ENCODE data around the gene SULT4A1. TPM values are rescaled to one million over a fixed set of nuclear protein-coding genes. Genes with fewer than 3 reads are reported as not detected.

Gene SULT4A1
- total and polyA plus RNA-seq, 9 of the 15 experiments (the other 6 are each of a cell fraction or from before 2014, with no cell fraction given), result 0.03 to 0.20 (median 0.09) TPM; not detected in 3

DNA sequence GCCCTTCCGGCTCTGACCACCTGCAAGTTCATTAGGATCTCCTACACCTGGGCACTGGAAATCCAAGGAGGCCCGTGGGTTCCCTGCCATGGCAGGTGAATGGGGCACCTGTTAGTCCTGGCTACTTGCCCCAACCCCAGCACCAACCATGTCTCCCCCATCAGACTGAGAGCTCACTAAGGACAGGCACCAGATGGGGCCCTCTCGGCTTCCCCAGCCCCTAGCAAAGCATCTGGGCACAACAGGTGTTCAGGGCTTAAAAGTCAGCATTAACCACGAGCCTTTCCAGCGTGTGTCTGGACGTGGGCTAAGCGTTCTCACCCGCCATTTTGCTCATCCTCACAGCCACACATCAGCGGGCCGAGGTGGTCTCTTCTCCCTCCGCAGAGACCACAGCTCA, 2.2 kb downstream of the SULT4A1 start (continued):
- TF ChIP-seq FIP1L1 (IDR thresholded peaks at IDR 0.05; ENCODE audit: low read depth, low read length, poor library complexity, severe bottlenecking), result no peak
- TF ChIP-seq BCL6 (CRISPR knock-in tag; IDR thresholded peaks at IDR 0.05), result no peak
- TF ChIP-seq GATA2 (CRISPR knock-in tag; IDR thresholded peaks at IDR 0.05), result no peak
- no peak for TF ChIP-seq TGIF2 (CRISPR knock-in tag; IDR thresholded peaks at IDR 0.05)
- TF ChIP-seq, protein P1, sequence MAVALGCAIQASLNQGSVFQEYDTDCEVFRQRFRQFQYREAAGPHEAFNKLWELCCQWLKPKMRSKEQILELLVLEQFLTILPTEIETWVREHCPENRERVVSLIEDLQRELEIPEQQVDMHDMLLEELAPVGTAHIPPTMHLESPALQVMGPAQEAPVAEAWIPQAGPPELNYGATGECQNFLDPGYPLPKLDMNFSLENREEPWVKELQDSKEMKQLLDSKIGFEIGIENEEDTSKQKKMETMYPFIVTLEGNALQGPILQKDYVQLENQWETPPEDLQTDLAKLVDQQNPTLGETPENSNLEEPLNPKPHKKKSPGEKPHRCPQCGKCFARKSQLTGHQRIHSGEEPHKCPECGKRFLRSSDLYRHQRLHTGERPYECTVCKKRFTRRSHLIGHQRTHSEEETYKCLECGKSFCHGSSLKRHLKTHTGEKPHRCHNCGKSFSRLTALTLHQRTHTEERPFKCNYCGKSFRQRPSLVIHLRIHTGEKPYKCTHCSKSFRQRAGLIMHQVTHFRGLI (CRISPR knock-in tag; IDR thresholded peaks at IDR 0.05), result no peak

DNA sequence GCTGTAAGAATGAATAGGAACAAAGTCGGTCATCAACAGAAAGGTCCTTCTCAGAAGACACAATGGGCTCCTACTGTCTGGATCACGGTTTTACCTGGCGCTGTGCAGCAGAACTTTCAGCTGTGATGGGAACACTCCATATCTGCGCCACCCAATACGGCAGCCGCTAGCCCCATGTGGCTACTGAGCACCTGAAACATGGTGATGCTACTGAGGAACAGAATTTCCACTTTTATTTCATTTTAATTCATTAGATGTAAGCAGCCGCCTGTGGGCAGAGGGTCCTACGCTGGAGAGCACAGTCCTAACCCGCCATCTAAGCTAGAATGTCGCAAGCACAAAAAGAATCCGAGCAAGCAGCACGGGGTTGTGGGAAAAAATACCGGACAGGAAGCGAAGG, 2.7 kb downstream of the SULT4A1 start:
- Histone ChIP-seq H3K27me3 (ENCODE audit: control insufficient read depth in 2 of 2, insufficient read depth in 2 of 2, low read length in 2 of 2) (peaks cover 0 to 39% of the 10 kb centered on the region in 2 experiments; a peak in 3 of 5 replicates), H3K9ac (ENCODE audit: insufficient read depth in 1 of 2, low read depth in 2 of 2, low read length in 2 of 2) (no peak overlapping the region), H3K79me2 (ENCODE audit: control insufficient read depth, insufficient read depth, low read length) (no peaks in the 10 kb centered on the region), H4K20me1 (replicated peaks; ENCODE audit: control insufficient read depth, insufficient read depth, low read length) (no peaks in the 10 kb centered on the region; the same call in 1 of the 2 replicates), H3K4me3 (no peak overlapping the region), H2AFZ (ENCODE audit: low read depth, low read length) (no peak overlapping the region), H3K4me1 (replicated peaks in 1 of 2; ENCODE audit: control insufficient read depth in 2 of 2, insufficient read depth in 2 of 2, low read length in 2 of 2) (peaks cover 0 to 4% of the 10 kb centered on the region in 2 experiments; a peak in 1 of 5 replicates), H3K9me3 (replicated peaks; ENCODE audit: control insufficient read depth, insufficient read depth, low read depth, low read length) (no peaks in the 10 kb centered on the region), H3K36me3 (ENCODE audit: control insufficient read depth, insufficient read depth, low read length) (no peaks in the 10 kb centered on the region), H3K9me1 (ENCODE audit: control insufficient read depth, insufficient read depth, low read length) (no peaks in the 10 kb centered on the region), H3K4me2 (ENCODE audit: insufficient read depth, low read length) (no peak overlapping the region), H3K27ac (ENCODE audit: extremely low read depth, low read depth, low read length) (no peak overlapping the region)
- POLR2A ChIA-PET, result no interaction called here
- 4% methylated on average over 11 of the region's 14 CpGs for WGBS (ENCODE audit: insufficient coverage, low coverage, missing lambda C conversion rate)
- FAIRE-seq, result no peak
- DNase-seq (ENCODE audit: extremely low read depth in 1 of 4, low spot score in 3 of 4), result no peak
- CTCF ChIA-PET (ENCODE audit: low intra/inter-chr PET ratio), result no interaction called here
- TF ChIP-seq ZNF184 (CRISPR knock-in tag; IDR thresholded peaks at IDR 0.05) (no peak), CBX3 (IDR thresholded peaks at IDR 0.05; ENCODE audit: borderline replicate concordance in 1 of 2, low read length in 2 of 2) (no peak), YBX1 (IDR thresholded peaks at IDR 0.05) (no peak)
- BruUV-seq (replicated peaks), result no TSS peak
- in situ Hi-C loops (cut with MboI) (no loop called here), intact Hi-C loops (cut with micrococcal nuclease) (no loop called here)
- no peak for ATAC-seq
